ENCODE data around the gene IMMT. TPM values are rescaled to one million over a fixed set of nuclear protein-coding genes. Genes with fewer than 3 reads are reported as not detected.
A peak's percentile ranks its signal among the peaks of the same experiment; 100 is the strongest.

The IMMT gene
- total and polyA plus RNA-seq, 9 of the 15 experiments (the other 6 are each of a cell fraction or from before 2014, with no cell fraction given): 119 to 294 (median 140) TPM

GRCh38 chr2:86194751-86195054 is 559 bp downstream of the IMMT start (continued):
- TF ChIP-seq DACH1 (IDR thresholded peaks at IDR 0.05; ENCODE audit: partially characterized antibody) (no peak), CREM (IDR thresholded peaks at IDR 0.05; ENCODE audit: low read depth) (peak; percentile 67), STAG1 (CRISPR knock-in tag; IDR thresholded peaks at IDR 0.05; ENCODE audit: borderline replicate concordance) (no peak), MTA3 (IDR thresholded peaks at IDR 0.05; ENCODE audit: borderline replicate concordance) (no peak), GATAD2A (IDR thresholded peaks at IDR 0.05) (no peak), PRDM10 (IDR thresholded peaks at IDR 0.05; ENCODE audit: partially characterized antibody) (peak; percentile 8), FOXM1 (IDR thresholded peaks at IDR 0.05; ENCODE audit: low read depth) (0 out of 2 replicates have a peak, but pooled peaks have one; percentile 24), FOXM1 (CRISPR knock-in tag; IDR thresholded peaks at IDR 0.05; ENCODE audit: low read depth) (no peak), ZNF282 (CRISPR knock-in tag; IDR thresholded peaks at IDR 0.05) (no peak), E2F4 (CRISPR knock-in tag; IDR thresholded peaks at IDR 0.05; ENCODE audit: low read depth) (no peak), CREBBP (IDR thresholded peaks at IDR 0.05; ENCODE audit: low read depth, low read length) (no peak), TBP (optimal IDR thresholded peaks at IDR 0.05; ENCODE audit: low read depth, low read length) (peak; percentile 89), ZNF699 (CRISPR knock-in tag; IDR thresholded peaks at IDR 0.05; ENCODE audit: insufficient replicate concordance) (no peak), ZNF76 (CRISPR knock-in tag; IDR thresholded peaks at IDR 0.05; ENCODE audit: borderline replicate concordance) (no peak), ZNF780A (CRISPR knock-in tag; IDR thresholded peaks at IDR 0.05) (no peak), DNMT1 (IDR thresholded peaks at IDR 0.05) (no peak)
- TF ChIP-seq, protein P1, sequence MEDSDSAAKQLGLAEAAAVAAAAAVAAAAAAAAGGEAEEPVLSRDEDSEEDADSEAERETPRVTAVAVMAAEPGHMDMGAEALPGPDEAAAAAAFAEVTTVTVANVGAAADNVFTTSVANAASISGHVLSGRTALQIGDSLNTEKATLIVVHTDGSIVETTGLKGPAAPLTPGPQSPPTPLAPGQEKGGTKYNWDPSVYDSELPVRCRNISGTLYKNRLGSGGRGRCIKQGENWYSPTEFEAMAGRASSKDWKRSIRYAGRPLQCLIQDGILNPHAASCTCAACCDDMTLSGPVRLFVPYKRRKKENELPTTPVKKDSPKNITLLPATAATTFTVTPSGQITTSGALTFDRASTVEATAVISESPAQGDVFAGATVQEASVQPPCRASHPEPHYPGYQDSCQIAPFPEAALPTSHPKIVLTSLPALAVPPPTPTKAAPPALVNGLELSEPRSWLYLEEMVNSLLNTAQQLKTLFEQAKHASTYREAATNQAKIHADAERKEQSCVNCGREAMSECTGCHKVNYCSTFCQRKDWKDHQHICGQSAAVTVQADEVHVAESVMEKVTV (CRISPR knock-in tag; IDR thresholded peaks at IDR 0.05): no peak
- TF ChIP-seq, protein P2, sequence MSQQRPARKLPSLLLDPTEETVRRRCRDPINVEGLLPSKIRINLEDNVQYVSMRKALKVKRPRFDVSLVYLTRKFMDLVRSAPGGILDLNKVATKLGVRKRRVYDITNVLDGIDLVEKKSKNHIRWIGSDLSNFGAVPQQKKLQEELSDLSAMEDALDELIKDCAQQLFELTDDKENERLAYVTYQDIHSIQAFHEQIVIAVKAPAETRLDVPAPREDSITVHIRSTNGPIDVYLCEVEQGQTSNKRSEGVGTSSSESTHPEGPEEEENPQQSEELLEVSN (IDR thresholded peaks at IDR 0.05; ENCODE audit: borderline replicate concordance in 1 of 2, extremely low read depth in 1 of 2, insufficient read depth in 1 of 2, insufficient read length in 1 of 2, low read depth in 1 of 2, low read length in 1 of 2, poor library complexity in 1 of 2, severe bottlenecking in 1 of 2): peak in 1 of 2 experiments; percentile 8
- TF ChIP-seq, protein P3, sequence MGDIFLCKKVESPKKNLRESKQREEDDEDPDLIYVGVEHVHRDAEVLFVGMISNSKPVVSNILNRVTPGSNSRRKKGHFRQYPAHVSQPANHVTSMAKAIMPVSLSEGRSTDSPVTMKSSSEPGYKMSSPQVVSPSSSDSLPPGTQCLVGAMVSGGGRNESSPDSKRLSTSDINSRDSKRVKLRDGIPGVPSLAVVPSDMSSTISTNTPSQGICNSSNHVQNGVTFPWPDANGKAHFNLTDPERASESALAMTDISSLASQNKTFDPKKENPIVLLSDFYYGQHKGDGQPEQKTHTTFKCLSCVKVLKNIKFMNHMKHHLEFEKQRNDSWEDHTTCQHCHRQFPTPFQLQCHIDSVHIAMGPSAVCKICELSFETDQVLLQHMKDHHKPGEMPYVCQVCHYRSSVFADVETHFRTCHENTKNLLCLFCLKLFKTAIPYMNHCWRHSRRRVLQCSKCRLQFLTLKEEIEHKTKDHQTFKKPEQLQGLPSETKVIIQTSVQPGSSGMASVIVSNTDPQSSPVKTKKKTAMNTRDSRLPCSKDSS (IDR thresholded peaks at IDR 0.05; ENCODE audit: low read depth, partially characterized antibody): no peak
- TF ChIP-seq, protein P4, sequence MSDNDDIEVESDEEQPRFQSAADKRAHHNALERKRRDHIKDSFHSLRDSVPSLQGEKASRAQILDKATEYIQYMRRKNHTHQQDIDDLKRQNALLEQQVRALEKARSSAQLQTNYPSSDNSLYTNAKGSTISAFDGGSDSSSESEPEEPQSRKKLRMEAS (CRISPR knock-in tag; IDR thresholded peaks at IDR 0.05): no peak

All from K562 (cell line).